ENCODE results near the gene FKBP14. TPM values are rescaled to one million over a fixed set of nuclear protein-coding genes. Genes with fewer than 3 reads are reported as not detected.

FKBP14 gene
- total and polyA plus RNA-seq, 9 of the 15 experiments (the other 6 are each of a cell fraction or from before 2014, with no cell fraction given): 5.3 to 27.9 (median 14.3) TPM

- intact Hi-C loops (cut with micrococcal nuclease) (no loop called here), in situ Hi-C loops (cut with MboI) (no loop called here)
- Histone ChIP-seq H3K79me2 (ENCODE audit: control insufficient read depth, insufficient read depth, low read length) (no peaks in the 10 kb centered on the region), H3K27me3 (ENCODE audit: control insufficient read depth in 2 of 2, insufficient read depth in 2 of 2, low read length in 2 of 2) (peaks cover 0 to 11% of the 10 kb centered on the region in 2 experiments; a peak in 4 of 5 replicates), H3K9ac (ENCODE audit: insufficient read depth in 1 of 2, low read depth in 2 of 2, low read length in 2 of 2) (no peak overlapping the region), H3K9me1 (ENCODE audit: control insufficient read depth, insufficient read depth, low read length) (no peaks in the 10 kb centered on the region), H2AFZ (ENCODE audit: low read depth, low read length) (no peak overlapping the region), H3K27ac (ENCODE audit: extremely low read depth, low read depth, low read length) (no peak overlapping the region), H4K20me1 (replicated peaks; ENCODE audit: control insufficient read depth, insufficient read depth, low read length) (no peaks in the 10 kb centered on the region), H3K9me3 (replicated peaks; ENCODE audit: control insufficient read depth, insufficient read depth, low read depth, low read length) (no peaks in the 10 kb centered on the region), H3K4me3 (no peak overlapping the region), H3K4me1 (replicated peaks in 1 of 2; ENCODE audit: control insufficient read depth in 2 of 2, insufficient read depth in 2 of 2, low read length in 2 of 2) (no peaks in the 10 kb centered on the region), H3K36me3 (ENCODE audit: control insufficient read depth, insufficient read depth, low read length) (no peaks in the 10 kb centered on the region), H3K4me2 (ENCODE audit: insufficient read depth, low read length) (no peak overlapping the region)
- ATAC-seq: no peak
- no peak for DNase-seq (ENCODE audit: extremely low read depth in 1 of 4, low spot score in 3 of 4)
- 0% methylated on average over 3 of the region's 3 CpGs for WGBS (ENCODE audit: insufficient coverage, low coverage, missing lambda C conversion rate)
- ChIA-PET CTCF (ENCODE audit: low intra/inter-chr PET ratio) (no interaction called here), POLR2A (interaction anchor here (0.9 to 1.0 kb wide), 2 partner anchors 13 to 14 kb away, joined by 3 to 5 read pairs; no protein-coding TSS in a partner anchor)
- FAIRE-seq: no peak
- BruUV-seq (replicated peaks): no TSS peak
- TF ChIP-seq HMG20B (CRISPR knock-in tag; IDR thresholded peaks at IDR 0.05) (no peak), POLR2G (IDR thresholded peaks at IDR 0.05; ENCODE audit: low read depth, low read length) (no peak), HMGXB4 (CRISPR knock-in tag; IDR thresholded peaks at IDR 0.05) (no peak), CBX8 (IDR thresholded peaks at IDR 0.05; ENCODE audit: borderline replicate concordance, extremely low read depth, low read depth, low read length, poor library complexity, severe bottlenecking) (peak; percentile 40), CTCFL (IDR thresholded peaks at IDR 0.05; ENCODE audit: borderline replicate concordance, insufficient read depth, low read depth, low read length, poor library complexity, severe bottlenecking) (no peak)
These were observed 61.5 kb downstream of the FKBP14 start for GRCh38 chr7:29965030-29965429.
